MCF 10A (cell line): Measurements from ENCODE around the gene TELO2. TPM values are rescaled to one million over a fixed set of nuclear protein-coding genes. Genes with fewer than 3 reads are reported as not detected.

ENCODE experiments used
- BruUV-seq: library from RNA; stranded (reverse); fragments of 400-500 nt; replicated peaks from 2 replicates; lab custom pipeline; 2021; lab: Mats Ljungman, UMichigan
- CTCF ChIA-PET: fragments of 300-600 bp; sonication (Branson Sonifier 250); formaldehyde crosslinking; extraction: SDS; loops from one replicate; lab custom pipeline; 2021; ENCODE audit warnings: antibody characterized with exemption, inconsistent platforms; lab: Yijun Ruan, JAX
- POLR2A ChIA-PET: fragments of 300-600, 350-650 bp; sonication (Branson Sonifier 250); formaldehyde crosslinking; extraction: SDS; loops from one replicate; lab custom pipeline; 2020; ENCODE audit warnings: antibody characterized with exemption, inconsistent platforms; lab: Yijun Ruan, JAX
- DNase-seq: peaks from one replicate; pipeline ENCODE4 v3.0.0-alpha.2; 2018; ENCODE audit not compliant: unreplicated experiment
- H3K27ac Mint-ChIP-seq: one replicate; pipeline ENCODE4 v1.8.0; 2022; ENCODE audit warnings: mild to moderate bottlenecking, low read depth, mixed read lengths; ENCODE audit not compliant: unreplicated experiment
- H3K27me3 Mint-ChIP-seq: one replicate; pipeline ENCODE4 v1.8.0; 2022; ENCODE audit warnings: mixed read lengths; ENCODE audit not compliant: insufficient read depth, unreplicated experiment
- H3K36me3 Mint-ChIP-seq: one replicate; pipeline ENCODE4 v1.8.0; 2022; ENCODE audit warnings: mild to moderate bottlenecking, moderate library complexity, mixed read lengths; ENCODE audit not compliant: insufficient read depth, unreplicated experiment
- H3K4me1 Mint-ChIP-seq: one replicate; pipeline ENCODE4 v1.8.0; 2022; ENCODE audit warnings: mixed read lengths; ENCODE audit not compliant: insufficient read depth, unreplicated experiment
- H3K4me3 Mint-ChIP-seq: one replicate; pipeline ENCODE4 v1.8.0; 2022; ENCODE audit warnings: mild to moderate bottlenecking, moderate library complexity, mixed read lengths; ENCODE audit not compliant: unreplicated experiment
- H3K9me3 Mint-ChIP-seq: one replicate; pipeline ENCODE4 v1.8.0; 2022; ENCODE audit warnings: mixed read lengths; ENCODE audit not compliant: unreplicated experiment
- CTCF ChIP-seq: fragments of 200-600 bp; IDR thresholded peaks from one replicate; pipeline ENCODE4 v1.8.0; 2022; ENCODE audit warnings: antibody characterized with exemption, mild to moderate bottlenecking; ENCODE audit not compliant: unreplicated experiment
- intact Hi-C: fragments of 100-400 bp; cut with micrococcal nuclease; formaldehyde crosslinking; loops from 2 replicates; pipeline ENCODE4 v1.14.1; 2022
- total RNA-seq: library from RNA; stranded (reverse); gene quantifications from 2 replicates; pipeline ENCODE4 v1.2.3, GENCODE V29; 2022

Gene TELO2
- total RNA-seq, 1 experiment from 2014 or later, result 31.3 TPM

GRCh38 chr16:1554826-1555445 is 61.8 kb downstream of the TELO2 start:
- BruUV-seq, result no TSS peak
- no peaks in the 10 kb centered on the region for H3K9me3 Mint-ChIP-seq
- no peak for TF ChIP-seq CTCF
- ChIA-PET POLR2A (no interaction called here), CTCF (no interaction called here)
- no peaks in the 10 kb centered on the region for H3K27me3 Mint-ChIP-seq
- peaks cover 52% of the 10 kb centered on the region for H3K36me3 Mint-ChIP-seq
- H3K27ac Mint-ChIP-seq, result no peak overlapping the region
- intact Hi-C loops, result no loop called here
- no peaks in the 10 kb centered on the region for H3K4me1 Mint-ChIP-seq
- DNase-seq, result no peak
- no peak overlapping the region for H3K4me3 Mint-ChIP-seq

GRCh38 chr16:1556254-1556653 is 63.1 kb downstream of the TELO2 start:
- Mint-ChIP-seq H3K27ac (no peak overlapping the region), H3K36me3 (peaks cover 57% of the 10 kb centered on the region), H3K4me3 (no peak overlapping the region), H3K4me1 (no peaks in the 10 kb centered on the region), H3K27me3 (no peaks in the 10 kb centered on the region), H3K9me3 (no peaks in the 10 kb centered on the region)
- DNase-seq, result no peak
- no TSS peak for BruUV-seq
- intact Hi-C loops, result no loop called here
- CTCF ChIA-PET, result no interaction called here
- no peak for TF ChIP-seq CTCF
- POLR2A ChIA-PET, result no interaction called here

GRCh38 chr16:1557074-1557473 is 63.9 kb downstream of the TELO2 start:
- Mint-ChIP-seq H3K27ac (no peak overlapping the region), H3K4me1 (no peaks in the 10 kb centered on the region), H3K9me3 (no peaks in the 10 kb centered on the region), H3K27me3 (no peaks in the 10 kb centered on the region), H3K4me3 (no peak overlapping the region), H3K36me3 (peaks cover 59% of the 10 kb centered on the region)
- intact Hi-C loops, result no loop called here
- DNase-seq, result no peak
- TF ChIP-seq CTCF, result no peak
- BruUV-seq, result no TSS peak
- ChIA-PET POLR2A (interaction anchor here (0.7 kb wide), 1 partner anchor 102 kb away, joined by 3 read pairs; no protein-coding TSS in a partner anchor), CTCF (no interaction called here)

GRCh38 chr16:1557576-1557975 is 64.4 kb downstream of the TELO2 start:
- no peaks in the 10 kb centered on the region for H3K4me1 Mint-ChIP-seq
- no peak for TF ChIP-seq CTCF
- peaks cover 57% of the 10 kb centered on the region for H3K36me3 Mint-ChIP-seq
- no peaks in the 10 kb centered on the region for H3K9me3 Mint-ChIP-seq
- ChIA-PET CTCF (interaction anchor here (0.6 kb wide), 2 partner anchors 13 to 783 kb away, joined by 3 read pairs; no protein-coding TSS in a partner anchor), POLR2A (no interaction called here)
- no peak overlapping the region for H3K27ac Mint-ChIP-seq
- BruUV-seq, result no TSS peak
- intact Hi-C loops, result no loop called here
- no peak for DNase-seq
- H3K27me3 Mint-ChIP-seq, result no peaks in the 10 kb centered on the region
- no peak overlapping the region for H3K4me3 Mint-ChIP-seq
